Astrocyte (in vitro differentiated cells and primary cell): ENCODE measurements around the gene MRPL3. TPM values are rescaled to one million over a fixed set of nuclear protein-coding genes. Genes with fewer than 3 reads are reported as not detected.

Experiments used
- DNase-seq: peaks from one replicate; pipeline ENCODE4 v3.0.0-alpha.2; 2010; ENCODE audit warnings: low read depth
- FAIRE-seq: peaks from 2 replicates; lab custom pipeline; 2011; peaks lifted over from hg19 to GRCh38; lab: Jason Lieb, UNC
- H2AFZ ChIP-seq: 2 replicates; pipeline ENCODE4 v1.6.0; 2012; ENCODE audit warnings: low read depth, low read length, inconsistent platforms
- H3K27ac ChIP-seq: 2 replicates; pipeline ENCODE4 v1.5.1; 2011; ENCODE audit warnings: low read depth, low read length, inconsistent platforms
- H3K27me3 ChIP-seq: 2 replicates; pipeline ENCODE4 v1.6.0; 2011; ENCODE audit warnings: low read length, inconsistent platforms; ENCODE audit not compliant: insufficient read depth
- H3K36me3 ChIP-seq: 2 replicates; pipeline ENCODE4 v1.5.1; 2011; ENCODE audit warnings: low read length, inconsistent platforms; ENCODE audit not compliant: insufficient read depth
- H3K4me1 ChIP-seq: 2 replicates; pipeline ENCODE4 v1.5.1; 2011; ENCODE audit warnings: low read length, inconsistent platforms; ENCODE audit not compliant: insufficient read depth
- H3K4me2 ChIP-seq: 2 replicates; pipeline ENCODE4 v1.6.0; 2012; ENCODE audit warnings: low read length, inconsistent platforms
- H3K4me3 ChIP-seq: 2 replicates; pipeline ENCODE4 v1.5.1; 2011; ENCODE audit warnings: low read depth, mild to moderate bottlenecking, low read length, inconsistent platforms; ENCODE audit not compliant: insufficient read depth
- H3K79me2 ChIP-seq: 2 replicates; pipeline ENCODE4 v1.6.0; 2012; ENCODE audit warnings: mild to moderate bottlenecking, low read length, inconsistent platforms; ENCODE audit not compliant: insufficient read depth
- H3K9ac ChIP-seq: 2 replicates; pipeline ENCODE4 v1.6.0; 2012; ENCODE audit warnings: mild to moderate bottlenecking, low read length, inconsistent platforms
- H3K9me3 ChIP-seq: 2 replicates; pipeline ENCODE4 v1.5.1; 2012; ENCODE audit warnings: low read depth, mild to moderate bottlenecking, low read length, inconsistent platforms; ENCODE audit not compliant: insufficient read depth
- H4K20me1 ChIP-seq: 2 replicates; pipeline ENCODE4 v1.6.0; 2012; ENCODE audit warnings: low read length, inconsistent platforms; ENCODE audit not compliant: insufficient read depth
- H3K27ac Mint-ChIP-seq: one replicate; pipeline ENCODE4 v1.8.0; 2021; ENCODE audit warnings: mild to moderate bottlenecking, mixed read lengths; ENCODE audit not compliant: unreplicated experiment
- H3K27me3 Mint-ChIP-seq: one replicate; pipeline ENCODE4 v1.8.0; 2021; ENCODE audit warnings: low read depth, mixed read lengths; ENCODE audit not compliant: unreplicated experiment
- H3K36me3 Mint-ChIP-seq: one replicate; pipeline ENCODE4 v1.8.0; 2021; ENCODE audit warnings: low read depth, mixed read lengths; ENCODE audit not compliant: unreplicated experiment
- H3K4me1 Mint-ChIP-seq: one replicate; pipeline ENCODE4 v1.8.0; 2021; ENCODE audit warnings: low read depth, mixed read lengths; ENCODE audit not compliant: unreplicated experiment
- H3K4me3 Mint-ChIP-seq: one replicate; pipeline ENCODE4 v1.8.0; 2021; ENCODE audit warnings: mild to moderate bottlenecking, moderate library complexity, mixed read lengths; ENCODE audit not compliant: unreplicated experiment
- H3K9me3 Mint-ChIP-seq: one replicate; pipeline ENCODE4 v1.8.0; 2021; ENCODE audit warnings: mild to moderate bottlenecking, mixed read lengths; ENCODE audit not compliant: unreplicated experiment
- CTCF ChIP-seq: IDR thresholded peaks from 2 replicates; pipeline ENCODE4 v1.5.1; 2011; ENCODE audit warnings: low read depth, mild to moderate bottlenecking, inconsistent platforms, low read length, moderate library complexity; ENCODE audit not compliant: insufficient read depth
- EZH2 ChIP-seq: IDR thresholded peaks from 2 replicates; pipeline ENCODE4 v1.6.1; 2012; ENCODE audit warnings: mild to moderate bottlenecking, low read length, inconsistent platforms; ENCODE audit not compliant: insufficient read depth
- total RNA-seq: library from RNA; stranded (reverse); gene quantifications from 2 replicates; pipeline ENCODE4 v1.2.1, GENCODE V29; 2021

Gene MRPL3
- total RNA-seq, 1 donor from 2014 or later: 76.1 TPM

- peaks cover 7% of the 10 kb centered on the region for H3K4me1 ChIP-seq
- no peaks in the 10 kb centered on the region for H3K79me2 ChIP-seq
- Mint-ChIP-seq H3K36me3 (no peaks in the 10 kb centered on the region), H3K4me1 (no peaks in the 10 kb centered on the region), H3K27me3 (peaks cover 3% of the 10 kb centered on the region), H3K4me3 (no peak overlapping the region), H3K9me3 (no peaks in the 10 kb centered on the region), H3K27ac (no peak overlapping the region)
- DNase-seq (no peak), FAIRE-seq (no peak)
- no peak overlapping the region for H3K27ac ChIP-seq
- H3K36me3 ChIP-seq: no peaks in the 10 kb centered on the region
- H4K20me1 ChIP-seq: no peaks in the 10 kb centered on the region
- no peak for TF ChIP-seq CTCF
- TF ChIP-seq EZH2: no peak
- H3K4me2 ChIP-seq: no peak overlapping the region
- H3K27me3 ChIP-seq: no peaks in the 10 kb centered on the region
- no peaks in the 10 kb centered on the region for H3K9me3 ChIP-seq
- no peak overlapping the region for H2AFZ ChIP-seq
- no peak overlapping the region for H3K4me3 ChIP-seq
- H3K9ac ChIP-seq: no peak overlapping the region
Observed at GRCh38 chr3:131530843-131531242, 28.1 kb upstream of the MRPL3 start.

GRCh38 chr3:131530388-131530787, 27.6 kb upstream of the MRPL3 start:
- Mint-ChIP-seq H3K9me3 (no peaks in the 10 kb centered on the region), H3K27ac (no peak overlapping the region), H3K4me3 (no peak overlapping the region), H3K4me1 (no peaks in the 10 kb centered on the region), H3K36me3 (no peaks in the 10 kb centered on the region), H3K27me3 (peaks cover 3% of the 10 kb centered on the region)
- no peak overlapping the region for H3K4me3 ChIP-seq
- no peak overlapping the region for H3K4me2 ChIP-seq
- no peak overlapping the region for H2AFZ ChIP-seq
- H3K27me3 ChIP-seq: no peaks in the 10 kb centered on the region
- H3K36me3 ChIP-seq: no peaks in the 10 kb centered on the region
- no peaks in the 10 kb centered on the region for H3K9me3 ChIP-seq
- H3K27ac ChIP-seq: no peak overlapping the region
- FAIRE-seq (no peak), DNase-seq (no peak)
- no peak overlapping the region for H3K9ac ChIP-seq
- H3K79me2 ChIP-seq: no peaks in the 10 kb centered on the region
- peaks cover 7% of the 10 kb centered on the region for H3K4me1 ChIP-seq
- H4K20me1 ChIP-seq: no peaks in the 10 kb centered on the region
- TF ChIP-seq CTCF: no peak
- TF ChIP-seq EZH2: no peak

GRCh38 chr3:131526801-131527347, 24.1 kb upstream of the MRPL3 start:
- Histone ChIP-seq H3K27ac (no peak overlapping the region), H3K27me3 (peaks cover 2% of the 10 kb centered on the region), H3K4me3 (peak overlapping the region; percentile 45), H3K9me3 (no peaks in the 10 kb centered on the region), H2AFZ (peak overlapping the region; percentile 95), H3K9ac (peak overlapping the region; percentile 65), H3K79me2 (no peaks in the 10 kb centered on the region), H4K20me1 (no peaks in the 10 kb centered on the region), H3K4me2 (peak overlapping the region; percentile 83), H3K4me1 (peaks cover 7% of the 10 kb centered on the region), H3K36me3 (no peaks in the 10 kb centered on the region)
- Mint-ChIP-seq H3K36me3 (no peaks in the 10 kb centered on the region), H3K9me3 (no peaks in the 10 kb centered on the region), H3K4me1 (no peaks in the 10 kb centered on the region), H3K27me3 (peaks cover 5% of the 10 kb centered on the region), H3K4me3 (no peak overlapping the region), H3K27ac (no peak overlapping the region)
- FAIRE-seq (no peak), DNase-seq (peak; percentile 40)
- TF ChIP-seq EZH2 (no peak), CTCF (peak; percentile 7)
